ENCODE measurements around the gene NOP14.
"Not testable (repeated sequence)": the region's sequence is repeated elsewhere in the genome, so short reads cannot be mapped to it uniquely, and the experiment has no call there.

The NOP14 gene

GRCh38 chr4:2930135-2930757 is 33.0 kb downstream of the NOP14 start:
- no peak for DNase-seq

GRCh38 chr4:2929469-2929868 is 33.7 kb downstream of the NOP14 start:
- DNase-seq = no peak

GRCh38 chr4:2928242-2929176 is 34.7 kb downstream of the NOP14 start:
- no peak for DNase-seq

- DNase-seq = no peak
Observed at GRCh38 chr4:2927696-2928075, 35.5 kb downstream of the NOP14 start.

GRCh38 chr4:2927016-2927695 is 36.0 kb downstream of the NOP14 start:
- DNase-seq = no peak

- no peak for DNase-seq
Observed at GRCh38 chr4:2925931-2926860, 37.0 kb downstream of the NOP14 start.

GRCh38 chr4:2925496-2925895 is 37.7 kb downstream of the NOP14 start:
- DNase-seq = no peak

GRCh38 chr4:2924765-2925301 is 38.4 kb downstream of the NOP14 start:
- no peak for DNase-seq

GRCh38 chr4:2924286-2924685 is 38.9 kb downstream of the NOP14 start:
- no peak for DNase-seq

GRCh38 chr4:2923668-2924173 is 39.5 kb downstream of the NOP14 start:
- no peak for DNase-seq

GRCh38 chr4:2923141-2923551 is 40.1 kb downstream of the NOP14 start:
- no peak for DNase-seq

GRCh38 chr4:2922453-2923101 is 40.6 kb downstream of the NOP14 start:
- not testable (repeated sequence) for DNase-seq

- not testable (repeated sequence) for DNase-seq
Observed at GRCh38 chr4:2918714-2919113, 44.5 kb downstream of the NOP14 start.

- DNase-seq = not testable (repeated sequence)
Observed at GRCh38 chr4:2918300-2918699, 44.9 kb downstream of the NOP14 start.

GRCh38 chr4:2916696-2917095 is 46.5 kb downstream of the NOP14 start:
- DNase-seq = not testable (repeated sequence)

GRCh38 chr4:2915789-2916188 is 47.4 kb downstream of the NOP14 start:
- no peak for DNase-seq

GRCh38 chr4:2914256-2915126 is 48.7 kb downstream of the NOP14 start:
- DNase-seq = no peak

GRCh38 chr4:2913168-2913567 is 50.0 kb downstream of the NOP14 start:
- no peak for DNase-seq

- no peak for DNase-seq
Observed at GRCh38 chr4:2911868-2912267, 51.3 kb downstream of the NOP14 start.

- no peak for DNase-seq
Observed at GRCh38 chr4:2910409-2910808, 52.8 kb downstream of the NOP14 start.

All from DMS 273 treated with DMSO at 0.1 percent for 48 hours (cell line).